Naive thymus-derived CD4-positive, alpha-beta T cell (primary cell): ENCODE results near the gene PAX6. TPM values are rescaled to one million over a fixed set of nuclear protein-coding genes. Genes with fewer than 3 reads are reported as not detected.

Experiments
- ATAC-seq: fragments of 150-1000 bp; cut with Tn5 transposase; 2 replicates; pipeline ENCODE4 v1.10.0; 2021; ENCODE audit warnings: mild to moderate bottlenecking, moderate library complexity
- CTCF ChIA-PET: fragments of 350-600 bp; sonication (Branson Sonifier 250); formaldehyde crosslinking; loops from one replicate; lab custom pipeline; 2021; ENCODE audit warnings: antibody characterized with exemption; lab: Charles Lee
- POLR2A ChIA-PET: fragments of 350-600 bp; sonication (Branson Sonifier 250); formaldehyde crosslinking; loops from one replicate; lab custom pipeline; 2021; ENCODE audit warnings: antibody characterized with exemption, inconsistent platforms; lab: Charles Lee
- DNase-seq, 9 donors: peaks; one replicate each; pipeline versions ENCODE4 v3.0.0 to v3.0.0-alpha.2; 2020 to 2022; ENCODE audit warnings: mixed read lengths in 1 of 9
- H3K27ac ChIP-seq: one replicate; pipeline ENCODE4 v1.7.0; 2013; ENCODE audit warnings: mild to moderate bottlenecking, low read depth, low read length, moderate library complexity
- H3K27me3 ChIP-seq, 2 donors: one replicate each; pipeline ENCODE4 v1.7.0; 2013; ENCODE audit warnings: low read length in 2 of 2, mild to moderate bottlenecking in 2 of 2, moderate library complexity in 2 of 2; ENCODE audit not compliant: control insufficient read depth in 2 of 2, insufficient read depth in 2 of 2
- H3K36me3 ChIP-seq, 3 experiments: 1 replicate in 2 of 3; 2 replicates in 1 of 3; pipeline ENCODE4 v1.7.0; 2013; ENCODE audit warnings: low read length in 3 of 3, mild to moderate bottlenecking in 3 of 3, moderate library complexity in 1 of 3; ENCODE audit not compliant: insufficient read depth in 3 of 3, control insufficient read depth in 2 of 3
- H3K4me1 ChIP-seq, 2 donors: one replicate each; pipeline ENCODE4 v1.7.0; 2013; ENCODE audit warnings: low read length in 2 of 2, mild to moderate bottlenecking in 2 of 2, moderate library complexity in 1 of 2; ENCODE audit not compliant: control insufficient read depth in 2 of 2, insufficient read depth in 2 of 2
- H3K4me3 ChIP-seq: 2 replicates; pipeline ENCODE4 v1.7.0; 2013; ENCODE audit warnings: mild to moderate bottlenecking, low read length
- H3K9me3 ChIP-seq, 3 experiments: 1 replicate in 2 of 3; 2 replicates in 1 of 3; pipeline ENCODE4 v1.7.0; 2013; ENCODE audit warnings: low read length in 3 of 3; ENCODE audit not compliant: control insufficient read depth in 2 of 3
- H3K27ac Mint-ChIP-seq, 9 donors: one replicate each; pipeline ENCODE4 v1.8.0; 2020 to 2022; ENCODE audit warnings: mixed read lengths in 9 of 9, mild to moderate bottlenecking in 8 of 9, moderate library complexity in 5 of 9, inconsistent platforms in 2 of 9
- H3K27me3 Mint-ChIP-seq, 5 donors: one replicate each; pipeline ENCODE4 v1.8.0; 2021 to 2022; ENCODE audit warnings: mixed read lengths in 5 of 5, mild to moderate bottlenecking in 1 of 5
- H3K36me3 Mint-ChIP-seq, 5 donors: one replicate each; pipeline ENCODE4 v1.8.0; 2020 to 2022; ENCODE audit warnings: mixed read lengths in 5 of 5, mild to moderate bottlenecking in 3 of 5, inconsistent platforms in 1 of 5
- H3K4me1 Mint-ChIP-seq, 7 donors: one replicate each; pipeline ENCODE4 v1.8.0; 2020 to 2022; ENCODE audit warnings: mixed read lengths in 7 of 7, mild to moderate bottlenecking in 3 of 7, inconsistent platforms in 1 of 7
- H3K4me3 Mint-ChIP-seq, 10 donors: one replicate each; pipeline ENCODE4 v1.8.0; 2020 to 2022; ENCODE audit warnings: mild to moderate bottlenecking in 10 of 10, mixed read lengths in 10 of 10, moderate library complexity in 6 of 10, inconsistent platforms in 2 of 10
- H3K9me3 Mint-ChIP-seq, 11 donors: one replicate each; pipeline ENCODE4 v1.8.0; 2020 to 2022; ENCODE audit warnings: mixed read lengths in 11 of 11, mild to moderate bottlenecking in 4 of 11, inconsistent platforms in 1 of 11, moderate library complexity in 1 of 11
- intact Hi-C, 2 donors: fragments of 100-400 bp; cut with micrococcal nuclease; formaldehyde crosslinking; loops; one replicate each; pipeline ENCODE4 v1.15.1; 2023
- polyA plus RNA-seq, 2 donors: library from polyadenylated mRNA; unstranded; fragments of 300-500 nt; fragmentation: Illumina TruSeq; gene quantifications; one replicate each; pipeline ENCODE4 v1.2.3, GENCODE V29; 2021
- total RNA-seq, 6 experiments: library from RNA in 5 of 6; stranded (reverse) in 5 of 6; gene quantifications; 1 replicate in 5 of 6; 2 replicates in 1 of 6; pipeline ENCODE4 v1.2.3 and lab custom pipeline; 2021 to 2026

PAX6 gene
- total and polyA plus RNA-seq, 7 experiments from 2014 or later: not detected

DNA sequence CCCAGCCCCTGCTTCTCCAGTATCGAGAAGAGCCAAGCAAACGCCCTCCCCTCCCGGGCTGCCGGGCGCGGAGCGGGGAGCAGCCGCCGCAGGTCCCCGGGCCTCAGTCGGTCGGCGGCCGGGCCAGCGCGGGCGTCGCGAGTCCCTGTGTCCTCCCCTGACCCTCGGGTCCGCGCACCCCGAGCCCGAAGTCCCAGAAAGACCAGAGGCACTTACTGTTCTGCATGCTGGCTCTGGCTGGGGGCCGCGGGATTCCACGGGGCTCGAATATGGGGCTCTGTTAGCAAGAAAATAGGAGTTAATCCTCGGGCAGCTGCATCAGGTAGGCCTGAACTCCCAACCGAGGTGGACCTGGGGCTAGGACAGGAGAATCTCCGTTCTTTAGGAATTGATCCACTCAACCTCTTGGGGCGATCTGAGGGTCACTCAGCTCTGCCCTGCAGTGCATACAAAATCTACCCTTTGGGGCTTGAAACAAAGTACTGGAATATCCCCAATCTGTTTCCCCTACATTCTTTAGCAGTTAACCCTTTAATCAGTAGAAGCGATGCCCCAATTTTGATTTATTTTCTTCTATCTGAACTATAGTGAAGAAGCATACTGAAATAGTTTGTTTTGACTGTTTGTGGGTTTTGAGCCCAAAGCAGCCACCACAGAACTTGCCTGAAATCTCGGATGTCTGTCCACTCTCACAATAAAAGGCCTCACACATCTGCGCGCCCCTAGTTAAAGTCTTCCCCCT lies 4.8 kb downstream of the PAX6 start:
- DNase-seq (no peak), ATAC-seq (no peak)
- intact Hi-C loops: no loop called here
- no peaks in the 10 kb centered on the region for H3K9me3 ChIP-seq
- peaks cover 4 to 55% (median 18%) of the 10 kb centered on the region in 11 donors for H3K9me3 Mint-ChIP-seq
- CTCF ChIA-PET: no interaction called here
- H3K4me1 ChIP-seq: peaks cover 5 to 34% of the 10 kb centered on the region in 2 donors
- H3K27ac ChIP-seq: no peak overlapping the region
- peaks cover 0 to 31% (median 16%) of the 10 kb centered on the region in 5 donors for H3K36me3 Mint-ChIP-seq
- peak overlapping the region in 5 of 10 donors; percentile 0 to 37 (median 9) for H3K4me3 Mint-ChIP-seq
- POLR2A ChIA-PET: no interaction called here
- peaks cover 22 to 66% of the 10 kb centered on the region in 2 donors for H3K27me3 ChIP-seq
- H3K4me3 ChIP-seq: no peak overlapping the region
- no peaks in the 10 kb centered on the region for H3K36me3 ChIP-seq
- H3K4me1 Mint-ChIP-seq: peaks cover 33 to 59% (median 50%) of the 10 kb centered on the region in 7 donors
- H3K27me3 Mint-ChIP-seq: peaks cover 79 to 89% (median 82%) of the 10 kb centered on the region in 5 donors
- H3K27ac Mint-ChIP-seq: peak overlapping the region in 1 of 9 donors; percentile 0

DNA sequence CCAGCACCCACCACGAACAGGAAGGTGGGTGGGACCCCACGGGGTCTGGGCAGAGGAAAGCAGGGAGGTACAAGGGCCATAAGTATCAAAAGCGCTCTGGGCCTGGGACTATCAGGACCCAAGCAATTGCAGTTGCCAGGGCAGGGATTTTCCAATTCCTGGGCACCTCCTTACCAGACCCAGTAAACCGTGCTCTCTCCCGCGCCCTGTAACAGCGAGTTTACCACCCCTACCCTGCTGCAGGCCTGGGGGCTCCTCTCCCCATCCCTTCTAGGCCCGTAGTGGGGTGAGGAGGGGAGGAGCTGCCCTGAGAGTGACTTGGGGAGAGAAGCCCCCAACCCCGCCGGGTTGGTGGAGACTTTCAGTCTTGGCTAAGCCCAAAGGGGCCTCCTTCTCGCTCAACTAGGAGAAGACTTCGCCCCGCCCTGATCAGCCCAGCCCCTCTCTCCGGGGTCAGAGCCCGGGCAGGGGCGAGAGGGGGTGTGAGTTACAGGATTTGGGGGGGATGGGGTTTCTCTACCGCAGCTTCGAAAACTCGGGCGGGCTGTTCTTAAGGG lies 5.4 kb downstream of the PAX6 start:
- intact Hi-C loops: no loop called here
- H3K4me3 ChIP-seq: no peak overlapping the region
- H3K9me3 ChIP-seq: no peaks in the 10 kb centered on the region
- Mint-ChIP-seq H3K36me3 (peaks cover 0 to 26% (median 11%) of the 10 kb centered on the region in 5 donors), H3K9me3 (peaks cover 4 to 61% (median 22%) of the 10 kb centered on the region in 11 donors), H3K4me3 (peak overlapping the region in 2 of 10 donors; percentile 21 to 81), H3K27me3 (peaks cover 81 to 89% (median 82%) of the 10 kb centered on the region in 5 donors), H3K27ac (no peak overlapping the region), H3K4me1 (peaks cover 30 to 58% (median 48%) of the 10 kb centered on the region in 7 donors)
- no peaks in the 10 kb centered on the region for H3K36me3 ChIP-seq
- ChIA-PET POLR2A (no interaction called here), CTCF (no interaction called here)
- H3K27me3 ChIP-seq: peaks cover 22 to 68% of the 10 kb centered on the region in 2 donors
- H3K4me1 ChIP-seq: peaks cover 5 to 29% of the 10 kb centered on the region in 2 donors
- no peak overlapping the region for H3K27ac ChIP-seq
- DNase-seq (no peak), ATAC-seq (no peak)

DNA sequence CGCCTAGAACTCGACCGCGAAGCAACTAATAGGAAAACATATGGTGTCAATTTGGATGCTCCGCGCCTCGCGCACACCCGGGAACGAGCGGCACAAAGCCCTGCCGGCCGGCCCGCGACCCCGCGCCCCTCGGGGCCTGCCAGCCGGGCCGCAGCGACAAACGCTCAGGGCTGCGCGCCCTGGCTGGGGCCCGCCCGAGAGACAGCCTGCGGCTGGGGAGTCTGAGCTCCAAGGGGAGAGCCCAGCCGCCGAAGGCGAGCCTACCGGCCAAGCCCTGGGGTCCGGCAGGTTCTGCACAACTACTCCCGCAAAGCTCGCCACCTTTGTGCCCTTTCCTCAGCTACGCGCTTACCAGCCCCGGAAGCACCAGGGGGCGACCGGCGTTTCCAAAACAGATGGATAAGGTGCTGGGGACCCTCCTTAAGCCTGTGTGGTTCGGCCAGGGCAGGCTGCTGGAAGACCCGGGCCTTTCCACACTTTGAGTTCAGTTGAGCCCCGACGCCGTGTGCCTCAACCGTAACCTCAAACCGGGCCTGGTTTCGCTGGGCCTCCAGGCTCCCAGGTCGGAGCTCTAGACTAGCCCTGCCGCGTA lies 6.0 kb downstream of the PAX6 start:
- no peak for ATAC-seq
- Mint-ChIP-seq H3K36me3 (peaks cover 0 to 31% (median 14%) of the 10 kb centered on the region in 5 donors), H3K4me1 (peaks cover 29 to 61% (median 51%) of the 10 kb centered on the region in 7 donors), H3K4me3 (peak overlapping the region; percentile 31 to 82 (median 70)), H3K27me3 (peaks cover 85 to 92% (median 86%) of the 10 kb centered on the region in 5 donors), H3K9me3 (peaks cover 4 to 67% (median 27%) of the 10 kb centered on the region in 11 donors), H3K27ac (peak overlapping the region in 2 of 9 donors; percentile 5 to 78)
- Histone ChIP-seq H3K27ac (no peak overlapping the region), H3K9me3 (peaks cover 0 to 3% (median 0%) of the 10 kb centered on the region in 3 experiments), H3K4me1 (peaks cover 5 to 26% of the 10 kb centered on the region in 2 donors), H3K27me3 (peaks cover 22 to 69% of the 10 kb centered on the region in 2 donors), H3K36me3 (no peaks in the 10 kb centered on the region), H3K4me3 (no peak overlapping the region)
- intact Hi-C loops: no loop called here
- CTCF ChIA-PET: no interaction called here
- POLR2A ChIA-PET: no interaction called here
- DNase-seq: no peak

DNA sequence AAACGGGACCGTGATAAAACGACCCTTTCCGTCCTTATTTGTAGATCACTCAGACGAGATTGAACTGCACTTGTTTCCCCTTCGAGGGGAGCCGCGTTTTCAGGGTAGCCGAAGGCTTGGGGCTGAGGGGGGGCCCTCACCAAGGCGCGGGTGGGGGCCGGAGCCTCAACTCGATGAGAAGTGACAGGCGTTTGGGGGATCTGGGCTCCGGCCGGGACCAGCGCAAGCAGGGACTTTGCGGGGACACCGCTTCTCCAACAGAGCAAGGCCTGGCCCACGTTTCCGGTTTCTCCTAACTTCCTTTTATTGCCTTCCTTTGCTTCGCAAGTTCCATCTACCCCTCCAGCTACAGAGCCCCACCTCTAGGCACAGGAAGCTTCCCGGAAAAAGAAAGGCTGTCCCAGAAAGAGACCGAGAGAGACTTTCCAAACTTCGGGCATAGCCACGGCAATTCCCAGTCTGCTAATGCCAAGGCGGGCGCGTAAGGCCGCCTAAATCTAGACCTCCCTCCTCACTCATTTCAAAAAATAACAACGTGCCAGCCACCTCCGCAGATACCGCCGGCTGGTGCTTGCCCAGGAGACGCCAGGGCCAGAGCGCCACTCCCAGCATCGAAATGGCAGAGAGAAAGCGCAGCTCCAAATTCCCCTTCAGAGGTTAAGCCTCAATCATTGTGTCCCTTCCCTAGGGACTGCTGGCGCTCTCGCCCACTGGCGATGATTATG lies 6.6 kb downstream of the PAX6 start:
- ATAC-seq (no peak), DNase-seq (no peak)
- peaks cover 0 to 32% (median 17%) of the 10 kb centered on the region in 5 donors for H3K36me3 Mint-ChIP-seq
- peak overlapping the region in 3 of 9 donors; percentile 5 to 78 (median 34) for H3K27ac Mint-ChIP-seq
- peaks cover 4 to 70% (median 29%) of the 10 kb centered on the region in 11 donors for H3K9me3 Mint-ChIP-seq
- intact Hi-C loops: loop anchor here in 1 of 2 donors (5.0 kb wide), 1 partner anchor 628 kb away; no protein-coding TSS in a partner anchor
- H3K27ac ChIP-seq: no peak overlapping the region
- peaks cover 30 to 60% (median 52%) of the 10 kb centered on the region in 7 donors for H3K4me1 Mint-ChIP-seq
- ChIA-PET POLR2A (no interaction called here), CTCF (no interaction called here)
- peaks cover 0 to 6% (median 0%) of the 10 kb centered on the region in 3 experiments for H3K9me3 ChIP-seq
- peaks cover 5 to 26% of the 10 kb centered on the region in 2 donors for H3K4me1 ChIP-seq
- no peaks in the 10 kb centered on the region for H3K36me3 ChIP-seq
- H3K4me3 ChIP-seq: no peak overlapping the region
- peak overlapping the region; percentile 36 to 82 (median 72) for H3K4me3 Mint-ChIP-seq
- H3K27me3 ChIP-seq: peaks cover 22 to 68% of the 10 kb centered on the region in 2 donors
- peaks cover 86 to 96% (median 87%) of the 10 kb centered on the region in 5 donors for H3K27me3 Mint-ChIP-seq

DNA sequence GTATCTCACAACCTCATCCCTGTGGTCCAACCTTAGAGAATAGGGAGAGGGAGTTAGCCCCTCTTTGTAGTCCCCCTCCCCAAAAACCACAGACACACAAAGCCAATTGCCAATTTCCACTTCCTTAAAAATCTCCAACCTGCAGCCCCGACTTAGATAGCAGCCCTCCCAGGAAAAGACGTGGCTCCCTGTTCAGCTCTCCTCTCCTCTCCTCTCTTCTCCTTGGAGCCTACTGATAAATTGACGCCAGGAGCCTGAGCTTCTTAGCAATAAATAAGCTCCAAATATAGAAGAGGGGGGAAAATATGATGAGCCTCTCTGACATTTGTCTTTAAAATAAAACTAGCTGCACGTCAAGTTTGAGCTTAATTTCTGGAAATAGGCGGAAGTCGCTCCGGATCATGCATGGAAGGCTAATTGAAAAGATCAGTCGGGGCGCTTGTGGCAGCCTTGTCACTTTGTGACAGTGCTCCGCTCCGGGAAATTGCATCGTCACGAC lies 7.3 kb downstream of the PAX6 start:
- ATAC-seq (no peak), DNase-seq (no peak)
- intact Hi-C loops: loop anchor here in 1 of 2 donors (2.0 to 5.0 kb wide), 2 partner anchors 13 to 628 kb away; no protein-coding TSS in a partner anchor
- peaks cover 85 to 94% (median 87%) of the 10 kb centered on the region in 5 donors for H3K27me3 Mint-ChIP-seq
- H3K27ac Mint-ChIP-seq: peak overlapping the region in 2 of 9 donors; percentile 39 to 78
- peaks cover 5 to 24% of the 10 kb centered on the region in 2 donors for H3K4me1 ChIP-seq
- H3K36me3 ChIP-seq: no peaks in the 10 kb centered on the region
- CTCF ChIA-PET: no interaction called here
- no peak overlapping the region for H3K4me3 ChIP-seq
- peaks cover 0 to 26% (median 17%) of the 10 kb centered on the region in 5 donors for H3K36me3 Mint-ChIP-seq
- H3K27me3 ChIP-seq: peaks cover 22 to 63% of the 10 kb centered on the region in 2 donors
- peaks cover 26 to 60% (median 50%) of the 10 kb centered on the region in 7 donors for H3K4me1 Mint-ChIP-seq
- peaks cover 4 to 73% (median 29%) of the 10 kb centered on the region in 11 donors for H3K9me3 Mint-ChIP-seq
- H3K27ac ChIP-seq: no peak overlapping the region
- POLR2A ChIA-PET: no interaction called here
- H3K4me3 Mint-ChIP-seq: peak overlapping the region; percentile 23 to 82 (median 72)
- peaks cover 0 to 6% (median 0%) of the 10 kb centered on the region in 3 experiments for H3K9me3 ChIP-seq
